OCI-LY7 (cell line): ENCODE data around the gene FN3KRP. TPM values are rescaled to one million over a fixed set of nuclear protein-coding genes. Genes with fewer than 3 reads are reported as not detected.

Experiments
- BruUV-seq: library from RNA; stranded (reverse); fragments of 400-500 nt; replicated peaks from 2 replicates; lab custom pipeline; 2021; lab: Mats Ljungman, UMichigan
- CTCF ChIA-PET: fragments of 300-600 bp; sonication (Branson Sonifier 250); formaldehyde crosslinking; loops from one replicate; lab custom pipeline; 2022; ENCODE audit warnings: antibody characterized with exemption; ENCODE audit not compliant: unreplicated experiment; lab: Charles Lee
- POLR2A ChIA-PET: fragments of 300-600 bp; sonication (Branson Sonifier 250); formaldehyde crosslinking; loops from one replicate; lab custom pipeline; 2022; ENCODE audit warnings: antibody characterized with exemption; lab: Charles Lee
- DNase-seq: peaks from one replicate; pipeline ENCODE4 v3.0.0-alpha.2; 2015; ENCODE audit warnings: low spot score
- H2AFZ ChIP-seq: fragments of 200-600 bp; sonication (generic), shearing (Covaris generic); 2 replicates; pipeline ENCODE4 v1.6.1; 2014; ENCODE audit warnings: mild to moderate bottlenecking, antibody characterized with exemption, low read length, moderate library complexity
- H3K27ac ChIP-seq: fragments of 200-600 bp; sonication (generic); 2 replicates; pipeline ENCODE4 v1.5.1; 2014; ENCODE audit warnings: mixed run types, low read depth, mild to moderate bottlenecking, moderate library complexity, low read length, inconsistent platforms; ENCODE audit not compliant: poor library complexity, severe bottlenecking
- H3K36me3 ChIP-seq: fragments of 200-600 bp; sonication (generic); 2 replicates; pipeline ENCODE4 v1.6.1; 2014; ENCODE audit warnings: mild to moderate bottlenecking, antibody characterized with exemption, low read length, moderate library complexity, mixed read lengths; ENCODE audit not compliant: insufficient read depth
- H3K4me1 ChIP-seq: fragments of 200-600 bp; sonication (generic); 2 replicates; pipeline ENCODE4 v1.5.1; 2014; ENCODE audit warnings: mild to moderate bottlenecking, low read length; ENCODE audit not compliant: insufficient read depth, poor library complexity, severe bottlenecking
- H3K4me2 ChIP-seq: fragments of 200-600 bp; sonication (generic); 2 replicates; pipeline ENCODE4 v1.6.1; 2014; ENCODE audit warnings: mild to moderate bottlenecking, low read length
- H3K4me3 ChIP-seq: fragments of 200-600 bp; sonication (generic); 2 replicates; pipeline ENCODE4 v1.5.1; 2014; ENCODE audit warnings: mild to moderate bottlenecking, low read depth, low read length; ENCODE audit not compliant: poor library complexity, severe bottlenecking
- H3K79me2 ChIP-seq: fragments of 200-600 bp; sonication (generic); 2 replicates; pipeline ENCODE4 v1.6.1; 2016; ENCODE audit warnings: low read depth, mild to moderate bottlenecking, low read length, moderate library complexity, mixed read lengths; ENCODE audit not compliant: insufficient read depth
- H3K9me2 ChIP-seq: fragments of 200-600 bp; sonication (generic); 2 replicates; pipeline ENCODE4 v1.6.1; 2016; ENCODE audit warnings: mild to moderate bottlenecking, low read length, mixed read lengths; ENCODE audit not compliant: insufficient read depth
- H3K9me3 ChIP-seq: fragments of 200-600 bp; sonication (generic); 2 replicates; pipeline ENCODE4 v1.6.1; 2014; ENCODE audit warnings: mild to moderate bottlenecking, mixed run types, low read length, mixed read lengths
- H4K20me1 ChIP-seq: fragments of 200-600 bp; sonication (generic); 2 replicates; pipeline ENCODE4 v1.6.1; 2014; ENCODE audit warnings: mild to moderate bottlenecking, antibody characterized with exemption, low read length, moderate library complexity, mixed read lengths; ENCODE audit not compliant: insufficient read depth
- CTCF ChIP-seq: fragments of 200-600 bp; sonication (generic); conservative IDR thresholded peaks from 2 replicates; pipeline ENCODE4 v1.5.1; 2014; ENCODE audit warnings: mild to moderate bottlenecking, antibody characterized with exemption, low read length, moderate library complexity, mixed read lengths
- EZH2phosphoT487 ChIP-seq: fragments of 200-600 bp; sonication (generic); IDR thresholded peaks from 2 replicates; pipeline ENCODE4 v1.6.1; 2018; ENCODE audit warnings: low read depth, borderline replicate concordance, mild to moderate bottlenecking, mixed run types, antibody characterized with exemption, low read length, moderate library complexity, mixed read lengths
- intact Hi-C: fragments of 100-400 bp; cut with micrococcal nuclease; formaldehyde crosslinking; loops from one replicate; pipeline ENCODE4 v1.10.0; 2022; ENCODE audit not compliant: unreplicated experiment
- total RNA-seq, 2 experiments: library from RNA; depleted of rRNA in 1 of 2; stranded (reverse); fragments of >200 nt in 1 of 2; shearing (Covaris generic) in 1 of 2; gene quantifications; 2 replicates each; pipeline ENCODE4 v1.2.3, GENCODE V29; 2014 to 2022

FN3KRP gene
- total RNA-seq, 2 experiments from 2014 or later = 52.1 to 91.8 TPM

GRCh38 chr17:82693168-82693867 lies 23.2 kb upstream of the FN3KRP start:
- no peak overlapping the region for H2AFZ ChIP-seq
- peaks cover 11% of the 10 kb centered on the region for H3K4me1 ChIP-seq
- no peak overlapping the region for H3K4me2 ChIP-seq
- BruUV-seq = no TSS peak
- POLR2A ChIA-PET = no interaction called here
- H3K4me3 ChIP-seq = no peak overlapping the region
- CTCF ChIA-PET = no interaction called here
- intact Hi-C loops = no loop called here
- H3K79me2 ChIP-seq = no peaks in the 10 kb centered on the region
- no peaks in the 10 kb centered on the region for H4K20me1 ChIP-seq
- DNase-seq = no peak
- no peaks in the 10 kb centered on the region for H3K9me2 ChIP-seq
- H3K9me3 ChIP-seq = peaks cover 18% of the 10 kb centered on the region
- no peak overlapping the region for H3K27ac ChIP-seq
- H3K36me3 ChIP-seq = no peaks in the 10 kb centered on the region; the same call in 1 of the 2 replicates
- no peak for TF ChIP-seq EZH2phosphoT487
- TF ChIP-seq CTCF = no peak

GRCh38 chr17:82694647-82695046 lies 21.9 kb upstream of the FN3KRP start:
- CTCF ChIA-PET = no interaction called here
- Histone ChIP-seq H4K20me1 (no peaks in the 10 kb centered on the region), H3K36me3 (no peaks in the 10 kb centered on the region; the same call in 1 of the 2 replicates), H3K4me2 (no peak overlapping the region), H3K79me2 (no peaks in the 10 kb centered on the region), H3K27ac (no peak overlapping the region), H3K9me3 (peaks cover 18% of the 10 kb centered on the region), H3K4me3 (no peak overlapping the region), H3K4me1 (peaks cover 11% of the 10 kb centered on the region), H2AFZ (no peak overlapping the region), H3K9me2 (no peaks in the 10 kb centered on the region)
- DNase-seq = no peak
- no TSS peak for BruUV-seq
- intact Hi-C loops = no loop called here
- TF ChIP-seq CTCF = no peak
- no peak for TF ChIP-seq EZH2phosphoT487
- POLR2A ChIA-PET = interaction anchor here (0.7 kb wide), 1 partner anchor 229 kb away, joined by 3 read pairs; no protein-coding TSS in a partner anchor

GRCh38 chr17:82696259-82696658 lies 20.2 kb upstream of the FN3KRP start:
- H3K4me1 ChIP-seq = peaks cover 7% of the 10 kb centered on the region
- H3K4me2 ChIP-seq = no peak overlapping the region
- H3K27ac ChIP-seq = no peak overlapping the region
- no peak overlapping the region for H3K4me3 ChIP-seq
- peaks cover 18% of the 10 kb centered on the region for H3K9me3 ChIP-seq
- no peak for DNase-seq
- H4K20me1 ChIP-seq = no peaks in the 10 kb centered on the region
- no peaks in the 10 kb centered on the region for H3K9me2 ChIP-seq
- H2AFZ ChIP-seq = no peak overlapping the region
- no peaks in the 10 kb centered on the region for H3K79me2 ChIP-seq
- no peak for TF ChIP-seq EZH2phosphoT487
- ChIA-PET POLR2A (interaction anchor here (1.3 kb wide), 1 partner anchor 12 kb away, joined by 4 read pairs; no protein-coding TSS in a partner anchor), CTCF (no interaction called here)
- no peaks in the 10 kb centered on the region; the same call in 1 of the 2 replicates for H3K36me3 ChIP-seq
- intact Hi-C loops = no loop called here
- no TSS peak for BruUV-seq
